ENCODE data around the gene ELP1.

DNA sequence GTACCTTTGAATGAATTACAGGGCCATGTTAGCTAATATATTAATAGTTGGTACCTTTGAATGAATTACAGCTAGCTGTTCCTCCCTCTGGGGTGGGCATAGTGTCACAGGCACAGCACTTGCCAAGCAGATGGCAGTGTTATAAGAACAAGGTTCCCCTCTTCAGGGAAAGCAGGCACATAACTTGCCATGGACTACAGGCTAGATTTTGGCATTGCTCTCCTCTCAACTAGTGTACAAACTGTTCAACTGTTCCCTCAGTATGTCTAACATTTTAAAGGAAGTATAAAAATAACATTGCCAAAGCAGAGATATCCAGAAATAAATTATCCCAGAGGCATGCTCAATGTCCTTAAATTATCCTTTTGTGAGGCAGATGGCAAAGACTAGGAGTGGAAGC is 34.0 kb upstream of the ELP1 start:
- TF ChIP-seq, protein P1, sequence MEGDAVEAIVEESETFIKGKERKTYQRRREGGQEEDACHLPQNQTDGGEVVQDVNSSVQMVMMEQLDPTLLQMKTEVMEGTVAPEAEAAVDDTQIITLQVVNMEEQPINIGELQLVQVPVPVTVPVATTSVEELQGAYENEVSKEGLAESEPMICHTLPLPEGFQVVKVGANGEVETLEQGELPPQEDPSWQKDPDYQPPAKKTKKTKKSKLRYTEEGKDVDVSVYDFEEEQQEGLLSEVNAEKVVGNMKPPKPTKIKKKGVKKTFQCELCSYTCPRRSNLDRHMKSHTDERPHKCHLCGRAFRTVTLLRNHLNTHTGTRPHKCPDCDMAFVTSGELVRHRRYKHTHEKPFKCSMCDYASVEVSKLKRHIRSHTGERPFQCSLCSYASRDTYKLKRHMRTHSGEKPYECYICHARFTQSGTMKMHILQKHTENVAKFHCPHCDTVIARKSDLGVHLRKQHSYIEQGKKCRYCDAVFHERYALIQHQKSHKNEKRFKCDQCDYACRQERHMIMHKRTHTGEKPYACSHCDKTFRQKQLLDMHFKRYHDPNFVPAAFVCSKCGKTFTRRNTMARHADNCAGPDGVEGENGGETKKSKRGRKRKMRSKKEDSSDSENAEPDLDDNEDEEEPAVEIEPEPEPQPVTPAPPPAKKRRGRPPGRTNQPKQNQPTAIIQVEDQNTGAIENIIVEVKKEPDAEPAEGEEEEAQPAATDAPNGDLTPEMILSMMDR (IDR thresholded peaks at IDR 0.05): no peak
- no peak for TF ChIP-seq POLR2A (IDR thresholded peaks at IDR 0.05)
